ENCODE results near the gene DYNC2I2. TPM values are rescaled to one million over a fixed set of nuclear protein-coding genes. Genes with fewer than 3 reads are reported as not detected.

The DYNC2I2 gene
- total RNA-seq, 3 donors from 2014 or later (not counting 1 experiment from before 2014, with no cell fraction given) = 5.2 to 6.3 (median 5.5) TPM

DNA sequence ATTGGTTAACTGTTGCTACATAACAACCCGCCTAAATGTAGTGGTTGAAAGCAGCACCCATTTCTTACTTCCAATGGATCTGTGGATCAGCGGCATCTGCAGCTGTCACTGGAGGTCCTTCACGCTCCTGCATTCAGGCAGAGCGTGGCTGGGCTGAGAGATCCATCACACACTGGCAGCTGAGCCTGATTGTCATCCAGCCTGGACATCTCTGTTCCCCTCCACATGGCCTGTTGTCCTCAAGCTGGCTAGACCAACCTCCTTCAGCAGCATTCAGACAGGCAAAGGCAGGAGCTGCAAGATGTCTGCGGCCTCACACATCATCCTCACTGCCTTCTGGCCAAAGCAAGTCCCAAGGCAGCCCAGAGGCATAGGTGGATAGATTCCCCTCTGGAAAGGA, 36.9 kb downstream of the DYNC2I2 start:
- WGBS (ENCODE audit: insufficient coverage) = 98% methylated on average over 5 of the region's 5 CpGs
- Histone ChIP-seq H3K36me3 (ENCODE audit: control insufficient read depth, insufficient read depth, low read length) (peaks cover 80% of the 10 kb centered on the region), H3K4me3 (ENCODE audit: low read length) (no peak overlapping the region), H3K4me1 (ENCODE audit: control insufficient read depth, insufficient read depth, low read length) (no peaks in the 10 kb centered on the region), H3K9me3 (ENCODE audit: control insufficient read depth, insufficient read depth, low read length) (no peaks in the 10 kb centered on the region), H3K27me3 (ENCODE audit: control insufficient read depth, insufficient read depth, low read length) (no peaks in the 10 kb centered on the region), H3K27ac (ENCODE audit: low read length) (no peak overlapping the region)
- H3K9me3 Mint-ChIP-seq = no peaks in the 10 kb centered on the region
- no peak overlapping the region for H3K27ac Mint-ChIP-seq
- H3K36me3 Mint-ChIP-seq = peaks cover 7% of the 10 kb centered on the region
- H3K4me1 Mint-ChIP-seq = no peaks in the 10 kb centered on the region
- TF ChIP-seq, protein P1, sequence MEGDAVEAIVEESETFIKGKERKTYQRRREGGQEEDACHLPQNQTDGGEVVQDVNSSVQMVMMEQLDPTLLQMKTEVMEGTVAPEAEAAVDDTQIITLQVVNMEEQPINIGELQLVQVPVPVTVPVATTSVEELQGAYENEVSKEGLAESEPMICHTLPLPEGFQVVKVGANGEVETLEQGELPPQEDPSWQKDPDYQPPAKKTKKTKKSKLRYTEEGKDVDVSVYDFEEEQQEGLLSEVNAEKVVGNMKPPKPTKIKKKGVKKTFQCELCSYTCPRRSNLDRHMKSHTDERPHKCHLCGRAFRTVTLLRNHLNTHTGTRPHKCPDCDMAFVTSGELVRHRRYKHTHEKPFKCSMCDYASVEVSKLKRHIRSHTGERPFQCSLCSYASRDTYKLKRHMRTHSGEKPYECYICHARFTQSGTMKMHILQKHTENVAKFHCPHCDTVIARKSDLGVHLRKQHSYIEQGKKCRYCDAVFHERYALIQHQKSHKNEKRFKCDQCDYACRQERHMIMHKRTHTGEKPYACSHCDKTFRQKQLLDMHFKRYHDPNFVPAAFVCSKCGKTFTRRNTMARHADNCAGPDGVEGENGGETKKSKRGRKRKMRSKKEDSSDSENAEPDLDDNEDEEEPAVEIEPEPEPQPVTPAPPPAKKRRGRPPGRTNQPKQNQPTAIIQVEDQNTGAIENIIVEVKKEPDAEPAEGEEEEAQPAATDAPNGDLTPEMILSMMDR (IDR thresholded peaks at IDR 0.05) = no peak
- intact Hi-C loops (cut with micrococcal nuclease) = no loop called here
- H3K4me3 Mint-ChIP-seq = no peak overlapping the region
- ATAC-seq = no peak
- no peak for DNase-seq
- no peaks in the 10 kb centered on the region for H3K27me3 Mint-ChIP-seq (ENCODE audit: low read depth in 2 of 2)

DNA sequence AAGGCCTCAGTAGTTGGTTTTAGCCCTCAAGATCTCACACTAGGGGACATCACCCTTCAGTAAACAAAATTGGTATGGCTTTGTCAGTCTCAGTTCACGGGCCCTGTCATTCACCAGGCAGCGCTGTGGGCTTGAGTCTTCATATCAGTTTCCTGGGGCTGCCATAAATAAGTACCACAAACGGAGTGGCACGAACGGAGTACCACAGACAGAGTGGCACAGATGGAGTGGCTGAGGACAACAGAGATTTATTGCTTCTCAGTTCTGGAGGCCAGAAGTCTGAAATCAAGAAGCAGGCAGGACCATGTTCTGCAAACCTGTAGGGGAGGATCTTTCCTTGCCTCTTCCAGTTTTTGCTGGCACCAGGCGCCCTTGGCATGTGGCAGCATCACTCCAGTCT, 37.5 kb downstream of the DYNC2I2 start:
- Mint-ChIP-seq H3K4me1 (no peaks in the 10 kb centered on the region), H3K36me3 (peaks cover 7% of the 10 kb centered on the region), H3K4me3 (no peak overlapping the region), H3K9me3 (no peaks in the 10 kb centered on the region), H3K27me3 (ENCODE audit: low read depth in 2 of 2) (no peaks in the 10 kb centered on the region), H3K27ac (no peak overlapping the region)
- ATAC-seq (no peak), DNase-seq (no peak)
- no peaks in the 10 kb centered on the region for H3K9me3 ChIP-seq (ENCODE audit: control insufficient read depth, insufficient read depth, low read length)
- TF ChIP-seq, protein P1 (IDR thresholded peaks at IDR 0.05) = no peak
- no peak overlapping the region for H3K27ac ChIP-seq (ENCODE audit: low read length)
- H3K27me3 ChIP-seq (ENCODE audit: control insufficient read depth, insufficient read depth, low read length) = no peaks in the 10 kb centered on the region
- intact Hi-C loops (cut with micrococcal nuclease) = no loop called here
- H3K4me3 ChIP-seq (ENCODE audit: low read length) = no peak overlapping the region
- peaks cover 80% of the 10 kb centered on the region for H3K36me3 ChIP-seq (ENCODE audit: control insufficient read depth, insufficient read depth, low read length)
- H3K4me1 ChIP-seq (ENCODE audit: control insufficient read depth, insufficient read depth, low read length) = no peaks in the 10 kb centered on the region
- WGBS (ENCODE audit: insufficient coverage) = 93% methylated on average over 6 of the region's 6 CpGs

DNA sequence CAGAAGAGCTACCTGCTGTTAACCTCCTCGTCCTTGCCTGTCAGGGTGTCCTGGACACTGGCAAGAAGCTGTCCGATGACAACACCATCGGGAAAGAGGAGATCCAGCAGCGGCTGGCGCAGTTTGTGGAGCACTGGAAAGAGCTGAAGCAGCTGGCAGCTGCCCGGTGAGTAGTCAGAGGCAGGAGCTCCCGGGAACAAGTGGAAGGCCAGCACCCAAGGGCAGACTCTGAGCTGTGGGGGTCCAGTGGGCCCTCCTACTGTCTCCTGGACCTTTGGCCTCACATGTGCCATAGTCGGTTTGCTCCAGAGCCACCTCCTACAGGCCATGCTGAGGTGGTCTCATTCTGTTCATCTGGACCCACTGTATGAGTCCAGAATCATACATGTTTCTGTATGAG, 38.7 kb downstream of the DYNC2I2 start:
- no peak overlapping the region for H3K4me3 Mint-ChIP-seq

DNA sequence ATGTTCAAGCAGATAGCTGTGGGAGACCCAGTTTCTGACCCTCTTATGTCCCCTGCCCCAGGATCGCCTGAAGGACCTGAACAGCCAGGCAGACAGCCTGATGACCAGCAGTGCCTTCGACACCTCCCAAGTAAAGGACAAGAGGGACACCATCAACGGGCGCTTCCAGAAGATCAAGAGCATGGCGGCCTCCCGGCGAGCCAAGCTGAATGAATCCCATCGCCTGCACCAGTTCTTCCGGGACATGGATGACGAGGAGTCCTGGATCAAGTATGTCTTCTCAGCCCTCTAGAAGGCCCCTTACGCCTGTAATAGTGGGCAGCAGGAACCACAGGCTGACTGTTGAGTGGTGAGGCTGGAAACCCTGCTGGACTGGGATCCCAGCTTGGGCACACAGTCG, 41.1 kb downstream of the DYNC2I2 start:
- intact Hi-C loops (cut with micrococcal nuclease) = no loop called here
- no peaks in the 10 kb centered on the region for H3K27me3 ChIP-seq (ENCODE audit: control insufficient read depth, insufficient read depth, low read length)
- ATAC-seq (no peak), DNase-seq (no peak)
- TF ChIP-seq, protein P1 (IDR thresholded peaks at IDR 0.05) = no peak
- no peaks in the 10 kb centered on the region for H3K9me3 Mint-ChIP-seq
- no peaks in the 10 kb centered on the region for H3K4me1 Mint-ChIP-seq
- H3K27me3 Mint-ChIP-seq (ENCODE audit: low read depth in 2 of 2) = no peaks in the 10 kb centered on the region
- no peak overlapping the region for H3K4me3 Mint-ChIP-seq
- H3K4me3 ChIP-seq (ENCODE audit: low read length) = no peak overlapping the region
- H3K36me3 ChIP-seq (ENCODE audit: control insufficient read depth, insufficient read depth, low read length) = peaks cover 92% of the 10 kb centered on the region
- peaks cover 11% of the 10 kb centered on the region for H3K36me3 Mint-ChIP-seq
- WGBS (ENCODE audit: insufficient coverage) = 97% methylated on average over 12 of the region's 12 CpGs
- no peak overlapping the region for H3K27ac ChIP-seq (ENCODE audit: low read length)
- H3K9me3 ChIP-seq (ENCODE audit: control insufficient read depth, insufficient read depth, low read length) = no peaks in the 10 kb centered on the region
- no peaks in the 10 kb centered on the region for H3K4me1 ChIP-seq (ENCODE audit: control insufficient read depth, insufficient read depth, low read length)
- no peak overlapping the region for H3K27ac Mint-ChIP-seq

More for the DNA sequence above, 38.7 kb downstream of the DYNC2I2 start:
- no peak overlapping the region for H3K27ac ChIP-seq (ENCODE audit: low read length)
- no peak overlapping the region for H3K4me3 ChIP-seq (ENCODE audit: low read length)
- TF ChIP-seq, protein P1 (IDR thresholded peaks at IDR 0.05) = no peak
- peaks cover 88% of the 10 kb centered on the region for H3K36me3 ChIP-seq (ENCODE audit: control insufficient read depth, insufficient read depth, low read length)
- DNase-seq (no peak), ATAC-seq (no peak)
- H3K9me3 ChIP-seq (ENCODE audit: control insufficient read depth, insufficient read depth, low read length) = no peaks in the 10 kb centered on the region
- Mint-ChIP-seq H3K4me1 (no peaks in the 10 kb centered on the region), H3K9me3 (no peaks in the 10 kb centered on the region), H3K27ac (no peak overlapping the region), H3K27me3 (ENCODE audit: low read depth in 2 of 2) (no peaks in the 10 kb centered on the region), H3K36me3 (peaks cover 7% of the 10 kb centered on the region)
- H3K27me3 ChIP-seq (ENCODE audit: control insufficient read depth, insufficient read depth, low read length) = no peaks in the 10 kb centered on the region
- intact Hi-C loops (cut with micrococcal nuclease) = no loop called here
- no peaks in the 10 kb centered on the region for H3K4me1 ChIP-seq (ENCODE audit: control insufficient read depth, insufficient read depth, low read length)
- 98% methylated on average over 8 of the region's 8 CpGs for WGBS (ENCODE audit: insufficient coverage)
